A549 treated with DMSO at 1 μM for 4 hours (cell line): ENCODE data around the gene MYOCD. TPM values are rescaled to one million over a fixed set of nuclear protein-coding genes. Genes with fewer than 3 reads are reported as not detected.

Experiments used
- total RNA-seq: library from RNA; stranded (reverse); fragments of 200-300 nt; extraction: Qiagen RNA extraction; gene quantifications from 5 replicates; pipeline ENCODE4 v1.2.3, GENCODE V29; 2022; ENCODE audit warnings: low read depth

Gene MYOCD
- total RNA-seq = 0.94 to 3.0 TPM (median 2.1 TPM) in 5 replicates

GRCh38 chr17:12665263-12666210 lies at the start of gene MYOCD:
MYOCD (plus strand) TSS chr17:12665890; CDS start chr17:12666189, 299 bp downstream.

GRCh38 chr17:12789481-12790248 lies 124.0 kb downstream of the MYOCD start, which contains the start of gene ARHGAP44:
ARHGAP44 (plus strand) TSS chr17:12789498; CDS start chr17:12789839, 341 bp downstream.

Other genes with a start within 250 kb of the MYOCD start
- 3.0 to 3.6 TPM (median 3.1 TPM) in 5 replicates for gene ARHGAP44, start 123.6 kb downstream of the MYOCD start, total RNA-seq